HepG2 (cell line): ENCODE measurements around the gene RIMOC1. TPM values are rescaled to one million over a fixed set of nuclear protein-coding genes. Genes with fewer than 3 reads are reported as not detected.

Source experiments
- ARHGAP35 ChIP-seq: sonication (generic); formaldehyde crosslinking; IDR thresholded peaks from 2 replicates; pipeline ENCODE4 v1.9.0; 2022; ENCODE audit warnings: mild to moderate bottlenecking, inconsistent platforms, moderate library complexity, missing genetic modification reagents, borderline replicate concordance
- ARID2 ChIP-seq: sonication (generic); formaldehyde crosslinking; IDR thresholded peaks from 2 replicates; pipeline ENCODE4 v1.8.1; 2022; ENCODE audit warnings: mild to moderate bottlenecking, missing genetic modification reagents, borderline replicate concordance
- ARNT ChIP-seq: fragments of 450-650 bp; IDR thresholded peaks from 2 replicates; pipeline ENCODE4 v1.6.1; 2017
- ATF7 ChIP-seq, 2 experiments: fragments of 450-650 bp in 1 of 2; sonication (generic) in 1 of 2; formaldehyde crosslinking in 1 of 2; IDR thresholded peaks; 2 replicates each; pipeline versions ENCODE4 v1.4.0 to v1.6.1; 2016 to 2020; ENCODE audit warnings: antibody characterized with exemption in 1 of 2, mild to moderate bottlenecking in 1 of 2, missing genetic modification reagents in 1 of 2
- ELK4 ChIP-seq: sonication (generic); formaldehyde crosslinking; IDR thresholded peaks from 2 replicates; pipeline ENCODE4 v1.9.0; 2021; ENCODE audit warnings: missing genetic modification reagents, borderline replicate concordance
- EP300 ChIP-seq, 3 experiments: sonication (generic) in 1 of 3; formaldehyde crosslinking in 1 of 3; IDR thresholded peaks; 2 replicates each; pipeline versions ENCODE4 v1.5.1 to v1.6.1; 2011 to 2020; ENCODE audit warnings: low read depth in 2 of 3, low read length in 2 of 3, borderline replicate concordance in 1 of 3, improper control_type of control experiment in 1 of 3, mild to moderate bottlenecking in 1 of 3, missing genetic modification reagents in 1 of 3, moderate library complexity in 1 of 3
- FOXK2 ChIP-seq: fragments of 450-650 bp; IDR thresholded peaks from 2 replicates; pipeline ENCODE4 v1.6.1; 2016
- HOMEZ ChIP-seq: IDR thresholded peaks from 2 replicates; pipeline ENCODE4 v1.6.1; 2016; ENCODE audit warnings: low read depth
- IKZF4 ChIP-seq: sonication (generic); formaldehyde crosslinking; IDR thresholded peaks from 2 replicates; pipeline ENCODE4 v1.5.1; 2020; ENCODE audit warnings: borderline replicate concordance, mild to moderate bottlenecking, low read depth, missing genetic modification reagents; ENCODE audit errors: not compliant biosample characterization
- MTA1 ChIP-seq: sonication (generic); formaldehyde crosslinking; IDR thresholded peaks from 2 replicates; pipeline ENCODE4 v1.4.0; 2020; ENCODE audit warnings: missing genetic modification reagents, mild to moderate bottlenecking, borderline replicate concordance
- NR3C1 ChIP-seq: sonication (generic); formaldehyde crosslinking; IDR thresholded peaks from 2 replicates; pipeline ENCODE4 v1.4.0; 2020; ENCODE audit warnings: missing genetic modification reagents
- RFX5 ChIP-seq: IDR thresholded peaks from 2 replicates; pipeline ENCODE4 v1.6.1; 2011; ENCODE audit warnings: low read depth, low read length, improper control_type of control experiment
- SKI ChIP-seq: fragments of 450-650 bp; IDR thresholded peaks from one replicate; pipeline ENCODE4 v1.6.1; 2018; ENCODE audit warnings: mild to moderate bottlenecking; ENCODE audit not compliant: partially characterized antibody
- SYNCRIP ChIP-seq: fragments of 200-400 bp; formaldehyde crosslinking; IDR thresholded peaks from 2 replicates; pipeline ENCODE4 v1.6.1; 2018; ENCODE audit warnings: mild to moderate bottlenecking, low read depth, low read length; ENCODE audit not compliant: insufficient read depth
- ZBTB2 ChIP-seq: sonication (generic); formaldehyde crosslinking; IDR thresholded peaks from 2 replicates; pipeline ENCODE4 v1.8.0; 2022; ENCODE audit warnings: low read depth, missing genetic modification reagents
- ZBTB21 ChIP-seq: sonication (generic); formaldehyde crosslinking; IDR thresholded peaks from 2 replicates; pipeline ENCODE4 v1.4.0; 2020; ENCODE audit warnings: missing genetic modification reagents
- ZNF333 ChIP-seq: sonication (generic); formaldehyde crosslinking; IDR thresholded peaks from 2 replicates; pipeline ENCODE4 v1.4.0; 2020; ENCODE audit warnings: mild to moderate bottlenecking, missing genetic modification reagents, borderline replicate concordance
- ZNF629 ChIP-seq: sonication (generic); formaldehyde crosslinking; conservative IDR thresholded peaks from 2 replicates; pipeline ENCODE4 v1.5.0; 2020; ENCODE audit warnings: missing genetic modification reagents
- ZNF749 ChIP-seq: sonication (generic); formaldehyde crosslinking; IDR thresholded peaks from 2 replicates; pipeline ENCODE4 v1.8.0; 2022; ENCODE audit warnings: mild to moderate bottlenecking, missing genetic modification reagents, moderate library complexity, borderline replicate concordance
- ZNF761 ChIP-seq: sonication (generic); formaldehyde crosslinking; conservative IDR thresholded peaks from 2 replicates; pipeline ENCODE4 v1.4.0; 2020; ENCODE audit warnings: mild to moderate bottlenecking, missing genetic modification reagents
- ZSCAN22 ChIP-seq: sonication (generic); formaldehyde crosslinking; IDR thresholded peaks from 2 replicates; pipeline ENCODE4 v1.4.0; 2020; ENCODE audit warnings: mild to moderate bottlenecking, missing genetic modification reagents
- polyA plus RNA-seq, 8 experiments: library from polyadenylated mRNA; depleted of rRNA in 3 of 8; stranded (reverse) in 7 of 8; unstranded in 1 of 8; fragments of >200 nt; fragmentation: Illumina TruSeq in 4 of 8; extraction: Trizol in 4 of 8; gene quantifications; 2 replicates each; pipeline versions ENCODE4 v1.2.1 to v1.2.3, GENCODE V29; 2011 to 2016; ENCODE audit warnings: low read depth in 4 of 8, missing spikeins in 1 of 8, mixed read lengths in 1 of 8; ENCODE audit not compliant: insufficient read depth in 1 of 8
- total RNA-seq, 5 experiments: library from RNA; depleted of rRNA; stranded (reverse); fragments of >200 nt; fragmentation: Illumina TruSeq; extraction: Trizol; gene quantifications; 2 replicates each; pipeline ENCODE4 v1.2.3, GENCODE V29; 2016; ENCODE audit warnings: low read depth in 1 of 5
- TF ChIP-seq, protein P1 (sequence below): IDR thresholded peaks from 2 replicates; pipeline ENCODE4 v1.6.1; 2016; ENCODE audit warnings: low read depth, borderline replicate concordance
- TF ChIP-seq, protein P2 (sequence below): sonication (generic); formaldehyde crosslinking; IDR thresholded peaks from 2 replicates; pipeline ENCODE4 v1.8.0; 2022; ENCODE audit warnings: mild to moderate bottlenecking, missing genetic modification reagents, moderate library complexity

RIMOC1 gene
- total and polyA plus RNA-seq, 2 of the 13 experiments (the other 11 are each of a cell fraction or from before 2014, with no cell fraction given), result 16.3 to 16.9 TPM

- TF ChIP-seq ZBTB2 (CRISPR knock-in tag), result no peak; the same call in 1 of the 2 replicates
- TF ChIP-seq NR3C1 (CRISPR knock-in tag), result no peak
- peak; percentile 63 for TF ChIP-seq ARHGAP35 (CRISPR knock-in tag)
- no peak for TF ChIP-seq ARID2
- no peak for TF ChIP-seq SYNCRIP
- TF ChIP-seq FOXK2, result no peak
- no peak for TF ChIP-seq ATF7 (IDR thresholded peaks at IDR 0.05)
- TF ChIP-seq ATF7 (CRISPR knock-in tag; IDR thresholded peaks at IDR 0.05), result peak; percentile 66; the same call in 1 of the 2 replicates
- TF ChIP-seq HOMEZ (CRISPR knock-in tag), result peak; percentile 89
- peak; percentile 49 for TF ChIP-seq ZBTB21 (CRISPR knock-in tag)
- TF ChIP-seq SKI, result no peak
- TF ChIP-seq ZNF629 (CRISPR knock-in tag), result no peak
- peak; percentile 65 for TF ChIP-seq RFX5
- TF ChIP-seq IKZF4 (CRISPR knock-in tag), result no peak
- TF ChIP-seq ZNF749 (CRISPR knock-in tag), result peak; percentile 70; the same call in 1 of the 2 replicates
- TF ChIP-seq, protein P1, sequence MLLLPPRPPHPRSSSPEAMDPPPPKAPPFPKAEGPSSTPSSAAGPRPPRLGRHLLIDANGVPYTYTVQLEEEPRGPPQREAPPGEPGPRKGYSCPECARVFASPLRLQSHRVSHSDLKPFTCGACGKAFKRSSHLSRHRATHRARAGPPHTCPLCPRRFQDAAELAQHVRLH, result peak; percentile 83
- TF ChIP-seq ZNF333 (CRISPR knock-in tag), result peak; percentile 93
- TF ChIP-seq ZNF761, result peak; percentile 79; the same call in 1 of the 2 replicates
- TF ChIP-seq ARNT, result no peak
- TF ChIP-seq EP300 (IDR thresholded peaks at IDR 0.05; ENCODE audit: low read depth in 2 of 2, low read length in 2 of 2), result no peak
- peak; percentile 19; the same call in 1 of the 2 replicates for TF ChIP-seq EP300 (CRISPR knock-in tag; IDR thresholded peaks at IDR 0.05; ENCODE audit: borderline replicate concordance)
- TF ChIP-seq, protein P2, sequence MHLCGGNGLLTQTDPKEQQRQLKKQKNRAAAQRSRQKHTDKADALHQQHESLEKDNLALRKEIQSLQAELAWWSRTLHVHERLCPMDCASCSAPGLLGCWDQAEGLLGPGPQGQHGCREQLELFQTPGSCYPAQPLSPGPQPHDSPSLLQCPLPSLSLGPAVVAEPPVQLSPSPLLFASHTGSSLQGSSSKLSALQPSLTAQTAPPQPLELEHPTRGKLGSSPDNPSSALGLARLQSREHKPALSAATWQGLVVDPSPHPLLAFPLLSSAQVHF (CRISPR knock-in tag), result no peak
- no peak for TF ChIP-seq ELK4
- peak; percentile 58; the same call in 1 of the 2 replicates for TF ChIP-seq ZSCAN22 (CRISPR knock-in tag)
- peak; percentile 58; the same call in 1 of the 2 replicates for TF ChIP-seq MTA1
Measured at GRCh38 chr5:41903892-41904799, at the start of gene RIMOC1 (continued).
